NT2/D1 (cell line): ENCODE data around the gene ZMYND19.

Source experiments
- DNase-seq: peaks from one replicate; pipeline ENCODE4 v3.0.0-alpha.2; 2011; ENCODE audit warnings: low read depth, low spot score
- H3K27me3 ChIP-seq: 2 replicates; pipeline ENCODE4 v1.6.0; 2011; ENCODE audit warnings: mild to moderate bottlenecking; ENCODE audit not compliant: insufficient read length, insufficient read depth
- H3K36me3 ChIP-seq: 2 replicates; pipeline ENCODE4 v1.6.1; 2011; ENCODE audit warnings: mild to moderate bottlenecking, low read length, mixed read lengths; ENCODE audit not compliant: insufficient read depth, insufficient read length
- H3K4me1 ChIP-seq: 2 replicates; pipeline ENCODE4 v1.5.1; 2011; ENCODE audit not compliant: insufficient read depth, insufficient read length
- H3K4me3 ChIP-seq: 2 replicates; pipeline ENCODE4 v1.5.1; 2011; ENCODE audit warnings: low read depth; ENCODE audit not compliant: insufficient read length
- H3K9ac ChIP-seq: 2 replicates; pipeline ENCODE4 v1.6.0; 2011; ENCODE audit warnings: low read depth; ENCODE audit not compliant: insufficient read length
- H3K9me3 ChIP-seq: 2 replicates; pipeline ENCODE4 v1.5.1; 2011; ENCODE audit warnings: mild to moderate bottlenecking, low read length; ENCODE audit not compliant: insufficient read depth
- SUZ12 ChIP-seq: IDR thresholded peaks from 2 replicates; pipeline ENCODE4 v1.6.1; 2011; ENCODE audit not compliant: insufficient read length, insufficient read depth; ENCODE audit errors: extremely low read depth
- YY1 ChIP-seq: IDR thresholded peaks from 2 replicates; pipeline ENCODE4 v1.6.1; 2011; ENCODE audit not compliant: insufficient read length, insufficient read depth
- ZNF274 ChIP-seq: IDR thresholded peaks from 2 replicates; pipeline ENCODE4 v1.6.1; 2011; ENCODE audit warnings: mild to moderate bottlenecking, low read depth, low read length

The ZMYND19 gene

GRCh38 chr9:137619240-137620047 is 29.1 kb upstream of the ZMYND19 start:
- H3K4me1 ChIP-seq = peaks cover 6% of the 10 kb centered on the region
- DNase-seq = no peak

GRCh38 chr9:137618105-137619067 is 28.1 kb upstream of the ZMYND19 start, which contains the start of gene EHMT1:
EHMT1 (plus strand) TSS chr9:137619005; CDS start chr9:137619029, 24 bp downstream.
- DNase-seq = peak; percentile 70

More at GRCh38 chr9:137619240-137620047, 29.1 kb upstream of the ZMYND19 start:
- Histone ChIP-seq H3K36me3 (peaks cover 63% of the 10 kb centered on the region), H3K27me3 (no peaks in the 10 kb centered on the region), H3K9me3 (no peaks in the 10 kb centered on the region), H3K4me3 (peak overlapping the region; percentile 78), H3K9ac (peak overlapping the region; percentile 93)
- no peak for TF ChIP-seq YY1

DNA sequence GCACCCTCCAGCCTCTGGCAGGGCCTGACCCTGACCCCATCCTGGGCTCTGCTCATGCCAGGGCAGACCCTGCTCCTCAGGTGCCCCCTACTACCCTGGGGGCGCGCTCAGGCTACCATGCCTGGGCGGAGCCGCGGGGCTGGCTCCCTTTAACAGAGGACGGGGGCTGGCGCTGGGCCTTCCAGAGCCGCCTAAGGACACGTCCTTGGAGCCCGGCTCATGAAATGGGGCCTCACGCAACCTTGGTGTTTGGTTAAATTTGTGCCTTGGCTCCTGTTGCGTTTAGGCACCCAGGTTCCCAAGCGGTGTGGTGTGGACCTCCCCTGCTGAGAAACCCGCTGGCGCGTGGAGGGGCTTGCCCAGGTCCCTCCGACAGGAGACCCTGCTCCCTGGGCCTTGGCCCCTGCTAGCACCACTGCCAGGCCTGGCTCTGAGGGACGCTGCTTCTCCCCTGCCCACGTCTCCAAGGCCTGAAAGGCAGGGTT is 25.1 kb upstream of the ZMYND19 start:
- Histone ChIP-seq H3K9me3 (no peaks in the 10 kb centered on the region), H3K36me3 (peaks cover 52% of the 10 kb centered on the region), H3K4me3 (no peak overlapping the region), H3K4me1 (peaks cover 25% of the 10 kb centered on the region), H3K27me3 (no peaks in the 10 kb centered on the region), H3K9ac (no peak overlapping the region)
- TF ChIP-seq YY1 (no peak), SUZ12 (no peak), ZNF274 (no peak)
- no peak for DNase-seq

More at GRCh38 chr9:137618105-137619067, 28.1 kb upstream of the ZMYND19 start, which contains the start of gene EHMT1:
- no peaks in the 10 kb centered on the region for H3K27me3 ChIP-seq
- TF ChIP-seq YY1 (no peak), ZNF274 (no peak), SUZ12 (no peak)
- H3K9me3 ChIP-seq = no peaks in the 10 kb centered on the region
- peaks cover 8% of the 10 kb centered on the region for H3K4me1 ChIP-seq
- H3K9ac ChIP-seq = peak within 1 kb of the TSS; percentile 100
- H3K36me3 ChIP-seq = peaks cover 67% of the 10 kb centered on the region
- H3K4me3 ChIP-seq = peak within 1 kb of the TSS; percentile 98

DNA sequence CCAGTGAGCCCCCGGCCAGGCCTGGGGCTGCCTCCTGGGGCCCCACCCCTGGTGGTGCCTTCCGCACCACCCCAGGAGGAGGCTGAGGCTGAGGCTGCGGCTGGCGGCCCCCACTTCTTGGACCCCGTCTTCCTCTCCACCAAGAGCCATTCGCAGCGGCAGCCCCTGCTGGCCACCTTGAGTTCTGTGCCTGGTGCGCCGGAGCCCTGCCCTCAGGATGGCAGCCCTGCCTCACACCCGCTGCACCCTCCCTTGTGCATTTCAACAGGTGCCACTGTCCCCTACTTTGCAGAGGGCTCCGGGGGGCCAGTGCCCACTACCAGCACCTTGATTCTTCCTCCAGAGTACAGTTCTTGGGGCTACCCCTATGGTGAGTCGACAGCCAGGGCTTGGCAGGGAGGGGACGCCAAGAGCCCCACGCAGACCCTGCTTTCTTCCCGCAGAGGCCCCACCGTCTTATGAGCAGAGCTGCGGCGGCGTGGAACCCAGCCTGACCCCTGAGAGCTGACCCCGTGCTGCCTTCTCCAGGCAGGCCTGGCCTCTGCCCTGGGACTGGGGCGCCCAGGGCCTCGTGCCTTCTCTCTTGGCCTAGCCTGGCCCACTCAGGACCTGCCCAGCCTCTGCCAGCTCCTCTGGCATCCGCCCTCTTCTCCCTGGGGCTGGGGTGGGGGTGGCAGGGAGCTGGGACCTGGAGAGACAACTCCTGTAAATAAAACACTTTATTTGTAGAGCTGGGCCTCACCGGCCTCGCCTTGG is 24.5 kb upstream of the ZMYND19 start:
- Histone ChIP-seq H3K27me3 (no peaks in the 10 kb centered on the region), H3K4me1 (peaks cover 25% of the 10 kb centered on the region), H3K36me3 (peaks cover 48% of the 10 kb centered on the region), H3K9me3 (no peaks in the 10 kb centered on the region), H3K4me3 (no peak overlapping the region), H3K9ac (no peak overlapping the region)
- TF ChIP-seq ZNF274 (no peak), YY1 (no peak), SUZ12 (no peak)
- DNase-seq = no peak

DNA sequence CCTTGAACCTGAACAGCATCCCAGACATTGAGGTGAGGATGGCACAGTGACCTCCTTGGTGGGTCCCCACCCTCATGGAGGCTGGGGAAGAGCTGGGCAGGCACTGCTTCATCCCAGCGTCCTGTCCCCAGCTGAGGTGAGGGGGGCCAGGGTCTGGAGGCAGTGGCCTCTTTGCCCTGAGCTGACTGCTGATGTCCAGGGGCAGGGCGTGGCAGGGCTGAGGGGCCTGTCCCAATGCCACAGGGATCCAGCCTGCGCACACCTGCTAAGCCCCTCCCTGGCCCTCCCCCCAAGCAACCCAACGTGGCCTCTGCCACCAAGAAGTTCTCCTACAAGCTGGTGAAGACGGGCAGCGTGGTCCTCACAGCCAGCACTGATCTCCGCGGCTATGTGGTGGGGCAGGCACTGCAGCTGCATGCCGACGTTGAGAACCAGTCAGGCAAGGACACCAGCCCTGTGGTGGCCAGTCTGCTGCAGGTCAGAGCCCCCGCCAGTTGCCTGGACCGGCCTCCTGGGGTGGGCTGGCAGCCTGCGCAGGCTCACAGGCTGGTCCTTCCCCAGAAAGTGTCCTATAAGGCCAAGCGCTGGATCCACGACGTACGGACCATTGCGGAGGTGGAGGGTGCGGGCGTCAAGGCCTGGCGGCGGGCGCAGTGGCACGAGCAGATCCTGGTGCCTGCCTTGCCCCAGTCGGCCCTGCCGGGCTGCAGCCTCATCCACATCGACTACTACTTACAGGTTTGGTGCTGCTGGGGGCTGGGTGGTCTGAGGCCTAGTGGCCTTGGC is 23.6 kb upstream of the ZMYND19 start:
- peaks cover 25% of the 10 kb centered on the region for H3K4me1 ChIP-seq
- TF ChIP-seq YY1 (no peak), SUZ12 (no peak), ZNF274 (no peak)
- peaks cover 48% of the 10 kb centered on the region for H3K36me3 ChIP-seq

DNA sequence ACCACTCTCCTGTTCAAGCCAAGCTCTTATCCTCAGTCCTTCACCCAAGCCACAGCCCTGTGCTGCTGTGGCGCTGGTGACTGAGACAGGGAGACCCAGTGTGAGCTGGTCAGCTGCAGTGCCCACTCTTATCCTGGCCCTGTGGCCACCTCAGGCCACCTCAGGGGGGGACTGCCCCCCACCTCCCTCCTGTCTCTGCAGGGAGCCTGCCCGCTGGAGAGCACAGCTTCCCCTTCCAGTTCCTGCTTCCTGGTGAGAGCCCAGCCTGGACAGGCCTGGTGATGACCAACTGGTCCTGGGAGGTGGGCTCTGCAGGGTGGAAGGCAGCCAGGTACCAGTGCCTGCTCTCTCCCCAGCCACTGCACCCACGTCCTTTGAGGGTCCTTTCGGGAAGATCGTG is 22.9 kb upstream of the ZMYND19 start:
- H3K9me3 ChIP-seq = no peaks in the 10 kb centered on the region
- TF ChIP-seq ZNF274 (no peak), YY1 (no peak), SUZ12 (no peak)
- H3K4me3 ChIP-seq = no peak overlapping the region
- H3K9ac ChIP-seq = peak overlapping the region; percentile 13
- no peaks in the 10 kb centered on the region for H3K27me3 ChIP-seq
- peaks cover 54% of the 10 kb centered on the region for H3K36me3 ChIP-seq
- DNase-seq = no peak
- H3K4me1 ChIP-seq = peaks cover 32% of the 10 kb centered on the region

More for the DNA sequence above, 23.6 kb upstream of the ZMYND19 start:
- H3K27me3 ChIP-seq = no peaks in the 10 kb centered on the region
- no peak overlapping the region for H3K4me3 ChIP-seq
- H3K9me3 ChIP-seq = no peaks in the 10 kb centered on the region
- no peak for DNase-seq
- H3K9ac ChIP-seq = peak overlapping the region; percentile 13
